Right atrium auricular region (tissue), 2 donors: ENCODE results near the gene FXYD6. TPM values are rescaled to one million over a fixed set of nuclear protein-coding genes. Genes with fewer than 3 reads are reported as not detected.

Experiments
- DNase-seq: peaks from one replicate; pipeline ENCODE4 v3.0.0-alpha.2; 2019; ENCODE audit warnings: low spot score
- H3K27ac ChIP-seq, 2 donors: fragments of 200-600 bp; sonication (generic); 1 replicate in 1 of 2; 2 replicates in 1 of 2; pipeline ENCODE4 v1.5.1; 2016 to 2019
- H3K27me3 ChIP-seq, 2 donors: fragments of 200-600 bp; sonication (generic); one replicate each; pipeline versions ENCODE4 v1.5.1 to v1.6.0; 2017 to 2019
- H3K36me3 ChIP-seq: fragments of 200-600 bp; sonication (generic); one replicate; pipeline ENCODE4 v1.5.1; 2016
- H3K4me1 ChIP-seq, 2 donors: fragments of 200-600 bp; sonication (generic); one replicate each; pipeline versions ENCODE4 v1.5.1 to v1.6.0; 2017 to 2019
- H3K4me3 ChIP-seq, 2 donors: fragments of 200-600 bp; sonication (generic); 1 replicate in 1 of 2; 2 replicates in 1 of 2; pipeline ENCODE4 v1.5.1; 2017 to 2019; ENCODE audit warnings: mild to moderate bottlenecking in 1 of 2, moderate library complexity in 1 of 2
- H3K9me3 ChIP-seq, 2 donors: fragments of 200-600 bp; sonication (generic); one replicate each; pipeline ENCODE4 v1.5.1; 2019
- CTCF ChIP-seq, 2 donors: fragments of 200-600 bp; sonication (generic); IDR thresholded peaks; one replicate each; pipeline ENCODE4 v1.5.1; 2019; ENCODE audit warnings: antibody characterized with exemption in 2 of 2
- total RNA-seq, 2 donors: library from RNA; depleted of rRNA; stranded (reverse); fragments of >200 nt; gene quantifications; one replicate each; pipeline ENCODE4 v1.1.0, GENCODE V29; 2016

FXYD6 gene
- total RNA-seq, 2 donors from 2014 or later: 28.6 to 42.6 TPM

- Histone ChIP-seq H3K36me3 (no peaks in the 10 kb centered on the region), H3K4me1 (peaks cover 0 to 27% of the 10 kb centered on the region in 2 donors), H3K4me3 (peak overlapping the region in 1 of 2 donors; percentile 3), H3K27ac (no peak overlapping the region), H3K27me3 (no peaks in the 10 kb centered on the region), H3K9me3 (no peaks in the 10 kb centered on the region)
- DNase-seq: peak; percentile 50
- no peak for TF ChIP-seq CTCF (IDR thresholded peaks at IDR 0.05)
Observed at GRCh38 chr11:117882311-117882905, 6.0 kb upstream of the FXYD6 start.

- Histone ChIP-seq H3K4me1 (peaks cover 0 to 32% of the 10 kb centered on the region in 2 donors), H3K27ac (no peak overlapping the region), H3K9me3 (no peaks in the 10 kb centered on the region), H3K36me3 (no peaks in the 10 kb centered on the region), H3K4me3 (no peak overlapping the region), H3K27me3 (no peaks in the 10 kb centered on the region)
- TF ChIP-seq CTCF (IDR thresholded peaks at IDR 0.05): no peak
- DNase-seq: peak; percentile 32
Observed at GRCh38 chr11:117881217-117881616, 4.8 kb upstream of the FXYD6 start.

GRCh38 chr11:117879516-117880480, 3.3 kb upstream of the FXYD6 start:
- Histone ChIP-seq H3K9me3 (no peaks in the 10 kb centered on the region), H3K4me3 (no peak overlapping the region), H3K27me3 (no peaks in the 10 kb centered on the region), H3K36me3 (no peaks in the 10 kb centered on the region), H3K4me1 (peaks cover 0 to 34% of the 10 kb centered on the region in 2 donors), H3K27ac (no peak overlapping the region)
- peak; percentile 36 for DNase-seq
- no peak for TF ChIP-seq CTCF (IDR thresholded peaks at IDR 0.05)

GRCh38 chr11:117878939-117879475, 2.5 kb upstream of the FXYD6 start:
- TF ChIP-seq CTCF (IDR thresholded peaks at IDR 0.05): no peak
- Histone ChIP-seq H3K27ac (no peak overlapping the region), H3K27me3 (no peaks in the 10 kb centered on the region), H3K36me3 (no peaks in the 10 kb centered on the region), H3K9me3 (no peaks in the 10 kb centered on the region), H3K4me3 (no peak overlapping the region), H3K4me1 (peaks cover 0 to 39% of the 10 kb centered on the region in 2 donors)
- peak; percentile 13 for DNase-seq

GRCh38 chr11:117878314-117878938, 2.0 kb upstream of the FXYD6 start:
- Histone ChIP-seq H3K4me3 (no peak overlapping the region), H3K27ac (peak overlapping the region in 1 of 2 donors; percentile 51), H3K4me1 (peaks cover 0 to 45% of the 10 kb centered on the region in 2 donors), H3K36me3 (no peaks in the 10 kb centered on the region), H3K27me3 (no peaks in the 10 kb centered on the region), H3K9me3 (no peaks in the 10 kb centered on the region)
- TF ChIP-seq CTCF (IDR thresholded peaks at IDR 0.05): no peak
- DNase-seq: peak; percentile 30
